ENCODE results near the gene GGA1. TPM values are rescaled to one million over a fixed set of nuclear protein-coding genes. Genes with fewer than 3 reads are reported as not detected.
A peak's percentile ranks its signal among the peaks of the same experiment; 100 is the strongest.

The GGA1 gene
- total RNA-seq, 1 donor from 2014 or later: 36.1 TPM

- FAIRE-seq (no peak), DNase-seq (ENCODE audit: low read depth) (no peak)
- no peaks in the 10 kb centered on the region for H3K27me3 ChIP-seq (ENCODE audit: control insufficient read depth, insufficient read depth, low read length)
Observed at GRCh38 chr22:37675930-37676735, 67.5 kb downstream of the GGA1 start.

GRCh38 chr22:37676736-37677492 lies 68.3 kb downstream of the GGA1 start:
- FAIRE-seq (no peak), DNase-seq (ENCODE audit: low read depth) (peak; percentile 83)
- no peaks in the 10 kb centered on the region for H3K27me3 ChIP-seq (ENCODE audit: control insufficient read depth, insufficient read depth, low read length)
- peaks cover 7% of the 10 kb centered on the region for H3K36me3 ChIP-seq (ENCODE audit: control insufficient read depth, insufficient read depth, low read length)
- TF ChIP-seq CTCF (IDR thresholded peaks at IDR 0.05; ENCODE audit: insufficient read depth, low read length, severe bottlenecking): no peak
- H3K4me3 ChIP-seq (ENCODE audit: low read depth, low read length): peak overlapping the region; percentile 45

More at GRCh38 chr22:37675930-37676735, 67.5 kb downstream of the GGA1 start:
- peaks cover 7% of the 10 kb centered on the region for H3K36me3 ChIP-seq (ENCODE audit: control insufficient read depth, insufficient read depth, low read length)
- no peak for TF ChIP-seq CTCF (IDR thresholded peaks at IDR 0.05; ENCODE audit: insufficient read depth, low read length, severe bottlenecking)
- peak overlapping the region; percentile 45 for H3K4me3 ChIP-seq (ENCODE audit: low read depth, low read length)

GRCh38 chr22:37677493-37677974 lies 68.9 kb downstream of the GGA1 start:
- H3K27me3 ChIP-seq (ENCODE audit: control insufficient read depth, insufficient read depth, low read length): no peaks in the 10 kb centered on the region
- H3K36me3 ChIP-seq (ENCODE audit: control insufficient read depth, insufficient read depth, low read length): peaks cover 7% of the 10 kb centered on the region
- no peak for TF ChIP-seq CTCF (IDR thresholded peaks at IDR 0.05; ENCODE audit: insufficient read depth, low read length, severe bottlenecking)
- DNase-seq (ENCODE audit: low read depth) (no peak), FAIRE-seq (no peak)
- H3K4me3 ChIP-seq (ENCODE audit: low read depth, low read length): no peak overlapping the region

- H3K4me3 ChIP-seq (ENCODE audit: low read depth, low read length): no peak overlapping the region
- no peak for TF ChIP-seq CTCF (IDR thresholded peaks at IDR 0.05; ENCODE audit: insufficient read depth, low read length, severe bottlenecking)
- no peak for DNase-seq (ENCODE audit: low read depth)
- H3K27me3 ChIP-seq (ENCODE audit: control insufficient read depth, insufficient read depth, low read length): no peaks in the 10 kb centered on the region
- peaks cover 7% of the 10 kb centered on the region for H3K36me3 ChIP-seq (ENCODE audit: control insufficient read depth, insufficient read depth, low read length)
- no peak for FAIRE-seq
Observed at GRCh38 chr22:37678372-37678771, 69.7 kb downstream of the GGA1 start.

GRCh38 chr22:37679670-37680069 lies 71.0 kb downstream of the GGA1 start:
- Histone ChIP-seq H3K4me3 (ENCODE audit: low read depth, low read length) (no peak overlapping the region), H3K27me3 (ENCODE audit: control insufficient read depth, insufficient read depth, low read length) (no peaks in the 10 kb centered on the region), H3K36me3 (ENCODE audit: control insufficient read depth, insufficient read depth, low read length) (peaks cover 7% of the 10 kb centered on the region)
- no peak for DNase-seq (ENCODE audit: low read depth)
- TF ChIP-seq CTCF (IDR thresholded peaks at IDR 0.05; ENCODE audit: insufficient read depth, low read length, severe bottlenecking): no peak
- FAIRE-seq: no peak
